GM11168 (cell line): ENCODE data around the gene PIK3R2.

ENCODE experiments used
- in situ Hi-C: fragments of 300-500 bp; cut with MboI; formaldehyde crosslinking; loops from one replicate; pipeline ENCODE4 v1.12.0; 2022; ENCODE audit warnings: low sequenced_read_pairs; ENCODE audit not compliant: unreplicated experiment

The PIK3R2 gene

GRCh38 chr19:18168673-18169381 is 15.9 kb downstream of the PIK3R2 start:
- in situ Hi-C loops, result no loop called here

DNA sequence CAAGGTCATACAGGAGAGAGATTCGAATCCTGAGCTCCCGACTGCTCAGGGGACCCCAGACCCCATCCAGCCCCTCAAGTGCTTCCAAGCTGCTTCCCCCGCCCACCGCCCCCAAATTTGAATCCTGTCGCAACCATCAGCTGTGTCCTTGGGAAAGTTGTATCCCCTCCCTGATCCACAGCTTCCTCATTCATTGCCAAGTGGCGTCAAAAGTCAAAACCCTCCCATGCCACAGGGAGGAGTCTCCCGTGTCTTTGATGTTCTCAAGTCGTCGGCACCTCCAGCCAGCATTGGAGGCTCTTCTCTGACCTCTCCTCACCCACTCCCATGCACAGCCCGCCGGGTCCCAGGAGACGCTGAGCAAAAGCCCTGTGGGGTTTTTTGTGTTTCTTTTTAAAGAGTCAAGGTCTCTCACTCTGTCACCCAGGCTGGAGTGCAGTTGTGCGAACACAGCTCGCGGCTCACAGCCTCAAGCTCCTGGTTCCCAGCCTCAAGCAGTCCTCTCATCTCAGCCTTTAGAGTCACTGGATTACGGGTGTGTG is 17.8 kb downstream of the PIK3R2 start:
- in situ Hi-C loops, result no loop called here

GRCh38 chr19:18171605-18172327 is 18.8 kb downstream of the PIK3R2 start:
- in situ Hi-C loops, result no loop called here

- in situ Hi-C loops, result no loop called here
Observed at GRCh38 chr19:18172331-18173053, 19.5 kb downstream of the PIK3R2 start.

GRCh38 chr19:18173054-18173571 is 20.1 kb downstream of the PIK3R2 start:
- in situ Hi-C loops, result no loop called here

GRCh38 chr19:18173572-18174288 is 20.8 kb downstream of the PIK3R2 start, which contains the start of gene IFI30:
Gene IFI30, plus strand, starts transcription at chr19:18173813. Its CDS starts 29 bp downstream, at chr19:18173842.
- in situ Hi-C loops, result no loop called here

GRCh38 chr19:18174983-18175382 is 22.0 kb downstream of the PIK3R2 start:
- in situ Hi-C loops, result no loop called here

DNA sequence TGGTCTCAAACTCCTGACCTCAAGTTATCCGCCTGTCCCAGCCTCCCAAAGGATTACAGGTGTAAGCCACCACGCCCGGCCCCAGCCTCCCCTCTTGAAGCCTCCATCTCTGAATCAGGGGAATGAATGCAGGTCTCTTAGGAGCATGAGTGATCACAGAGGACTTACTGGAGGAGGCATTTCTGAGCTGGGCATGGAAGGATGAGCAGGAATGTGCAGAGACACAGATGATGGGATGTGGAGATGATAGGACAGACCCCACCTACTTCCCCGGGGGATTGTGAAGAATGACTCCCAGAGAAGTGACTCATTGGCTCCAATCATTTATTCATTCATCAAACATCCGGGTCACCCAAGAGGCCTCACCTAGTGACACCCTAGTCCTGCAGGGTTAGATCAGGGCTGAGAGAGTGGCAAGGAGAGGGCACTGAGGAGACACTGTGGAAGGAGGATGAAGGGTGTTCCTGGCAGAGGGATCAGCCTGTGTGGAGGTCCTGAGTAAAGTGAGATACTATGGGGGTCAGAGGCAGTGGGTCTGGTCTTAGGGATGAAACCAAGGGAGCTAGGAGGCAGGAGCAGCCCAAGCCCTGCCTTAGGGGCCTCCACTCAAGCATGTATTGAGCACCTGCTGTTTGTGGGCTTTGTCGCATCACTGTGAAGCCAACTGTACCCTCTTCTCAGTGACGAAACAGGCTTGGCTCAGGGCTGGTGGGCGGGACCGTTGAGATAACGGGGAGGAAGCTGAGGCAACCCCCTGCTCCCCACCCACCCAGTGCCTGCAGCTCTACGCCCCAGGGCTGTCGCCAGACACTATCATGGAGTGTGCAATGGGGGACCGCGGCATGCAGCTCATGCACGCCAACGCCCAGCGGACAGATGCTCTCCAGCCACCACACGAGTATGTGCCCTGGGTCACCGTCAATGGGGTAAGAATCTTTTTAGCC is 23.7 kb downstream of the PIK3R2 start:
- in situ Hi-C loops, result no loop called here

- in situ Hi-C loops, result no loop called here
Observed at GRCh38 chr19:18179957-18180356, 27.0 kb downstream of the PIK3R2 start.

GRCh38 chr19:18183529-18183928 is 30.6 kb downstream of the PIK3R2 start:
- in situ Hi-C loops, result no loop called here

DNA sequence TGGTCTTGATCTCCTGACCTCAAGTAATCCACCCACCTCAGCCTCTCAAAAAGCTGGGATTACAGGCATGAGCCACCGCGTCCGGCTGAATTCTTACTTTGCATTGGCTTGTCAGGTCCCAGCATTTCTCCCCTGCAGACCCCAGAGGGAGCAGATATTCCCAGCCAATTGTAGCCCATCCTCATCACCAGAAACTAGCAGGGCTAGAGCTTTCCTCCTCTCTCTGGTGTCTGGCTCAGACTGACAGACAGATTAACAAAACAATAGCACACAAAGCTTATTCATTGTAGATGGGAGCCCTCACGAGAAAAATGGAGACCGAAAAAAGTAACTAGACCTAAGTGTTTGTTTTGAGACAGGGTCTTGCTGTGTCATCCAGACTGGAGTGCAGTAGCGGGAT is 32.6 kb downstream of the PIK3R2 start:
- in situ Hi-C loops, result no loop called here

DNA sequence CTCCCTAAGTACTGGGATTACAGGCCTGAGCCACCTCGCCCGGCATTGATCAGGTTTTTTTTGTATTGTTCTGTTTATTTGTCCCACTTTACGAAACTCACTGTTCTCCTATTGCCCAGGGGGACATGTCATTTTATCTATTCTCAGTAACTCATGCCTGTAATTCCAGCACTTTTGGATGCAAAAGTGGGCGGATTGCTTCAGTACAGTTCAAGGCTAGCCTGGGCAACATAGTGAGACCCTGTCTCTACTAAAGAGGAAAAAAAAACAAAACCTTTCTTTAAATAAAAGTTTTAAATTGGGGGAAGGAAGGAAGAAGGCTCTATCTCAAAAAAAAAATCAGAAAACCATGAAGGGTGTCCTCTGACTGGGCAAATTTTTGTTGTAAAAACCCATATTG is 37.3 kb downstream of the PIK3R2 start:
- in situ Hi-C loops, result no loop called here

DNA sequence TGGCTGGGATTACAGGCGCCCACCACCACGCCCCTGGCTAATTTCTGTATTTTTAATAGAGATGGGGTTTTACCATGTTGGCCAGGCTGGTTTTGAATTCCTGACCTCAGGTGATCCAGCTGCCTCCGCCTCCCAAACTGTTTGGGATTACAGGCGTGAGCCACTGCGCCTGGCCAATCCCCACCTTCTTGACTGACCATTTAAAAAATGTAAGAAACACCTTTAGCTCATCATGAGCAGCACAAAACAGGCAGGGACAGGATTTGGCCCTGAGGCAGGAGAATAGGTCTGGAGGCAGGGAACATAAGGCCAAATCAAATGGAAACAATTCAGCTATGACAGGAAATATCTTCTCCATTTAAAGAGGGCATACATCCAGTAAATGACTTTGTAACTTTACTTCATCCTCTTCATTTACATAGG is 38.7 kb downstream of the PIK3R2 start:
- in situ Hi-C loops, result no loop called here

DNA sequence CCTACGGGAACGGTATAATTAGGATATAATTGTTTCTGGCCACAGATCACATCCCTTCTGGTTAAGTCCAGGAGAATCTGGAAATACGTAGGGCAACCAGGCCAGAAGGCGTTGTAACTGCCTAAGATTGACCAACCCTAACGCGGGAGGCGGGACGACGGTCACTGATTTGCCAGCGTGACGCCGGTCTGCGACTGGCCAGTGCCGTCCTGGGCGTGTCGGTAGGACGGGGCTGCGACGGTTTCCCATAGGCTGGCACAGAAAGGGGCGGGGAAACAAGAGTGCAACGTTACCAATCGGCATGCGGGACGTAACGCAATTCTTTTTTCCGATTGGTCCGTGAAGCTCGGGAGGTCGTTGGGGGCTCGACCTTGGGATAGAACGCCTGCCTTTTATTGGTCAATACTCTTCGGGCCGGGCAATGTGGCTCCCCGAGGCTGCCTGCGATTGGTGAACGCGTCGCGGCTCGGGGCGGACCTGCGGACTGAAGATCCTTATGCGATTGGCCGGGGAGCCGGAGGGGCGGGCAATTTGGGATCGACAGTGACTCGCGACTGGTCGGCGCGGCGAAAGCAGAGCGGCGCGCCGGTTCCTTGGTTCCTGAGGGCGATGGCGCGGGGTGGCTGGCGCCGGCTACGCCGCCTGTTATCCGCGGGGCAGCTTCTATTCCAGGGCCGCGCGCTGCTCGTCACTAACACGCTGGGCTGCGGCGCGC is 39.9 kb downstream of the PIK3R2 start, which contains the start of gene MPV17L2:
Gene MPV17L2, plus strand, starts transcription at position 546 of the 715 bp plus-strand sequence. Its CDS starts 64 bp downstream, at position 610.
- in situ Hi-C loops, result no loop called here

DNA sequence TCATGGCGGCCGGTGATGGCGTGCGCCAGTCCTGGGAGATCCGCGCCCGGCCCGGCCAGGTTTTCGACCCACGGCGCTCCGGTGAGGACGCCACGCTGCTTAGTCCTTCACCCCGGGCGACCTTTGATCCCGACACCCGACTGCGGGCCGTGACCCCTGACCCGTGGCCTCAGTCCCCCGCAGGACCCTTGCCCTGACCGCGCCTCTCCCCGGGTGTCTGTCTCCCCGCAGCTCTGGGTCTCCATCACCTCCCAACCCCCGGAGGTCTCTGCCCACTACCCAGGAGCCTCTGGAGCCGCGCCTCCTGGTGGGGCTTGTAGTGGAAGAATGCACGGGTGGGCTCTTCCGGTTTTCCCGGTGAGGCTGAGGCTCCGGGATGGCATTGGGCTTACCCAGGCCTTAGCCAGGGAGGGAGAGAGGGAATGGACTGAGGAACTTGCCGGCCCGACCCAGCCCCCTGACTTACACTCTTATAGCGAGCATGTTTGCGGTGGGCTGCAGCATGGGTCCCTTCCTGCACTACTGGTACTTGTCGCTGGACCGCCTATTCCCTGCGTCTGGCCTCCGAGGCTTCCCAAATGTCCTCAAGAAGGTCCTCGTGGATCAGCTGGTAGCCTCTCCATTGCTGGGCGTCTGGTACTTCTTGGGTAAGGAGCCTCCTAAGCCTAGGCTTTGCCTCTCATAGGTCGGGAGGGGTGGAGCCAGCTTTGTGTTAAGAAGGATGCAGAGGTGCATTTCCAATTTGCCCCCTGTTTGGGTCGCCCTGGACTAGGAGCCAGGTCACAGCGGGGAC is 40.6 kb downstream of the PIK3R2 start:
- in situ Hi-C loops, result no loop called here

DNA sequence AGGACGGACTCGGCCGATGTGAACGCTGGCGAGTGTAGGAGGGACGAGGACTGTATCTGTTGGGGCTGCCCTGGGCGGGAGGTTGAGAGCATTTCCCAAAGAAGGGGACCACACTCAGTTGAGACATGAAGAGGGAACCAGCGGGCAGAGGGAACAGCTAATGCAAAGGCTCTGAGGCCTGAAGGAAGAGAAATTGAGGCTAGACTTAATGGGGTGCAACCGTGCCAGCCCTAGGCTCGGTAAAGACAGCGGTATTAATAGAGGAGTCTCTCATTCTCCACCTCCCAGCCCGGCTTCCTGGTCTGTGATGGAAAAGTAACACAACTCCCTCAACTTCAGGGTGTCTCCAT is 41.2 kb downstream of the PIK3R2 start:
- in situ Hi-C loops, result no loop called here

DNA sequence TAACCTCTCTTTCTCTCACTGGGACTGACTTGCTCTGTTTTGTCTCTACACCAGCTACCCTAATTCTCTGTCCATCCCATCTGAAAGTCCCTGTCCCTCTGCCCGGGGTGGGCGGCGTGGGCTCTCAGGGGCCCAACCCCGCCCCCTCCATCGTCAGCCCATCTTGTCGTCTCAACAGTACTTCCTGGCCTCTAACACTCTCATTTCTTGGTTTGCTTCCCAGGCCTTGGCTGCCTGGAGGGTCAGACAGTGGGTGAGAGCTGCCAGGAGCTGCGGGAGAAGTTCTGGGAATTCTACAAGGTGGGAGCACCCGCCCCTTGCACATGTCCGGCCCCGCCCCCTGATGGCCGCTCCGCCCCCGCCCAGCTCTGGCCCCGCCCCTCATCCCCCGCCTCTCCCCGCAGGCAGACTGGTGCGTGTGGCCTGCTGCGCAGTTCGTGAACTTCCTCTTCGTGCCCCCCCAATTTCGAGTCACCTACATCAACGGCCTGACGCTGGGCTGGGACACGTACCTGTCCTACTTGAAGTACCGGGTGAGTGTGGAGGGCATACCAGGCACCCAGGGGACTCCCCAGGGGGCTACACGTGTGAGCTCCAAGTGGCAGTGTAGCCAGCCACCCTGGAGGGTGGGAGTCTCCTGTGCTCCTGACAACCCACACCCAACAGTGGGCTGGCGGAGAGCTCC is 41.7 kb downstream of the PIK3R2 start:
- in situ Hi-C loops, result no loop called here
